Upper lobe of left lung (tissue), 4 donors: ENCODE results near the gene SCARB1.

Experiments
- EP300 ChIP-seq, 4 donors: sonication (generic); formaldehyde crosslinking; IDR thresholded peaks; one replicate each; pipeline ENCODE4 v1.5.1; 2017; ENCODE audit warnings: antibody characterized with exemption in 4 of 4, control low read depth in 2 of 4
- POLR2A ChIP-seq, 4 donors: fragments of 450-650 bp; IDR thresholded peaks; one replicate each; pipeline ENCODE4 v1.5.1; 2016 to 2017; ENCODE audit warnings: antibody characterized with exemption in 4 of 4, mild to moderate bottlenecking in 2 of 4
- TF ChIP-seq, protein P1 (sequence below), 6 experiments: fragments of 450-650 bp in 4 of 6; fragments of 200-600 bp in 2 of 6; sonication (generic) in 2 of 6; IDR thresholded peaks; one replicate each; pipeline ENCODE4 v1.5.1; 2016 to 2019; ENCODE audit warnings: antibody characterized with exemption in 6 of 6

DNA sequence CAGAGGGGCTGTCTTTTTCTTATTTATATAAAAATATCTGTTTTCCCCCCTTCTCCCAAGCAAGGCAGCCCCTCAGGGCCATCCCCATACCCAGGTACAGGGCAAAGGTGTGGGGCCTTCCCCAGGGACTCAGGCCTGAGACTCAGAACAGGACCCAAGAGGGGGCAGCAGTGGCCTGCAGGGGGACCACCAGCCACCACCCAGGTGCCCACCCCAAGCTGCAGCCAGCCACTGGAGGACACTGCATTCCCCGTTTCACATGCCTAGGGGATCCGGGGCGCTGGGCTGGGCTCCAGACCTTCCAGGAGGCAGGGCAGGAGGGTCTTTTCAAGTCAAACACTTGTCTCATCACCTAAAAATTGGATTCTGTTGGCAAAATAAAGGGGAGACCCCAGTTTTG, 83.3 kb downstream of the SCARB1 start:
- TF ChIP-seq POLR2A (IDR thresholded peaks at IDR 0.05) (no peak), EP300 (IDR thresholded peaks at IDR 0.05) (no peak)
- TF ChIP-seq, protein P1, sequence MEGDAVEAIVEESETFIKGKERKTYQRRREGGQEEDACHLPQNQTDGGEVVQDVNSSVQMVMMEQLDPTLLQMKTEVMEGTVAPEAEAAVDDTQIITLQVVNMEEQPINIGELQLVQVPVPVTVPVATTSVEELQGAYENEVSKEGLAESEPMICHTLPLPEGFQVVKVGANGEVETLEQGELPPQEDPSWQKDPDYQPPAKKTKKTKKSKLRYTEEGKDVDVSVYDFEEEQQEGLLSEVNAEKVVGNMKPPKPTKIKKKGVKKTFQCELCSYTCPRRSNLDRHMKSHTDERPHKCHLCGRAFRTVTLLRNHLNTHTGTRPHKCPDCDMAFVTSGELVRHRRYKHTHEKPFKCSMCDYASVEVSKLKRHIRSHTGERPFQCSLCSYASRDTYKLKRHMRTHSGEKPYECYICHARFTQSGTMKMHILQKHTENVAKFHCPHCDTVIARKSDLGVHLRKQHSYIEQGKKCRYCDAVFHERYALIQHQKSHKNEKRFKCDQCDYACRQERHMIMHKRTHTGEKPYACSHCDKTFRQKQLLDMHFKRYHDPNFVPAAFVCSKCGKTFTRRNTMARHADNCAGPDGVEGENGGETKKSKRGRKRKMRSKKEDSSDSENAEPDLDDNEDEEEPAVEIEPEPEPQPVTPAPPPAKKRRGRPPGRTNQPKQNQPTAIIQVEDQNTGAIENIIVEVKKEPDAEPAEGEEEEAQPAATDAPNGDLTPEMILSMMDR (IDR thresholded peaks at IDR 0.05): no peak
